Suprapubic skin (tissue), 4 donors: Measurements from ENCODE around the gene RABAC1.

Experiments used
- EP300 ChIP-seq: sonication (generic); formaldehyde crosslinking; IDR thresholded peaks from one replicate; pipeline ENCODE4 v1.6.1; 2017; ENCODE audit warnings: antibody characterized with exemption
- POLR2A ChIP-seq, 2 donors: fragments of 450-650 bp; IDR thresholded peaks; one replicate each; pipeline ENCODE4 v1.6.1; 2017; ENCODE audit warnings: antibody characterized with exemption in 2 of 2, mild to moderate bottlenecking in 2 of 2, moderate library complexity in 2 of 2
- POLR2AphosphoS5 ChIP-seq, 3 donors: sonication (generic); formaldehyde crosslinking; IDR thresholded peaks; one replicate each; pipeline ENCODE4 v1.6.1; 2017; ENCODE audit warnings: antibody characterized with exemption in 3 of 3
- TF ChIP-seq, protein P1 (sequence below), 2 donors: fragments of 200-600 bp in 1 of 2; fragments of 450-650 bp in 1 of 2; sonication (generic) in 1 of 2; IDR thresholded peaks; one replicate each; pipeline ENCODE4 v1.5.1; 2016 to 2019; ENCODE audit warnings: antibody characterized with exemption in 2 of 2, mild to moderate bottlenecking in 1 of 2, moderate library complexity in 1 of 2

DNA sequence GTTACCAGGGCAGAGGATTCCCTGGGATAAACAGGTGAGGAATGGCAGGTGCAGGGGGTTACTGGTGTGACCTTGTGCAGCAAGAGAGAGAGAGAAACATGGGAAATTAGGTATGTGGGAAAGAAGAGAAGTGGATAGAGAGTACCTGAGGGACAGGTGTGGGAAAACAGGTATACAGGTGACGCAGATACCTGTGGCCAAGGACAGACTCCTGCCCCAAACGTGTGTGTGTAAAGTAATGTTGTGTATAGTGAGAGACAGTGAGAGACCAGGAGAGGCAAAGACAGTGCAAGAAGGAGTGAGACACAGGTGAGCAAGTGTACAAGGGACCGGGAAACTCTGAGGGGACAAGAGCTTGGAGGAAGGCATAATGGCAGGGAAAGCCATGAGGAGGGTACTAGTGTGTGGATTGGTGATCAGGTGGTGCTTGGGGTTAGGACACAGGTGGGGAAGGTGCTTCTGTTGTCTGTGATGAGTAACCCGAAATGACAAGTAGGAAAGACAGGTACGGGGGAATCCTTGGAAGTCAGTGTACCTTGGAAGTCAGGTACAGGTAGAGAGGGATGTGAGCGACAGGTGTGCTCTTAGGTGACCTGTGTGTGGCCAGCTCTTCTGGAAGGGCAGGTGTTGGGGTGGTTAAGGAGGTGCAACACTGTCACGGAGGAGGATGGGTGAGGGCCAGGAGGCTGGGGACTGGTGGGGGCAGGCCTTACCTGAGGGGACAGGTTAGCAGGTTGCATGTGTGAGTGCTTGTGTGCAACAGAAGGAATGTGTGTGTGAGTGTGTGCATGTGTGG, 33.7 kb downstream of the RABAC1 start:
- TF ChIP-seq POLR2AphosphoS5 (IDR thresholded peaks at IDR 0.05) (no peak), POLR2A (IDR thresholded peaks at IDR 0.05) (no peak), EP300 (no peak)
- TF ChIP-seq, protein P1, sequence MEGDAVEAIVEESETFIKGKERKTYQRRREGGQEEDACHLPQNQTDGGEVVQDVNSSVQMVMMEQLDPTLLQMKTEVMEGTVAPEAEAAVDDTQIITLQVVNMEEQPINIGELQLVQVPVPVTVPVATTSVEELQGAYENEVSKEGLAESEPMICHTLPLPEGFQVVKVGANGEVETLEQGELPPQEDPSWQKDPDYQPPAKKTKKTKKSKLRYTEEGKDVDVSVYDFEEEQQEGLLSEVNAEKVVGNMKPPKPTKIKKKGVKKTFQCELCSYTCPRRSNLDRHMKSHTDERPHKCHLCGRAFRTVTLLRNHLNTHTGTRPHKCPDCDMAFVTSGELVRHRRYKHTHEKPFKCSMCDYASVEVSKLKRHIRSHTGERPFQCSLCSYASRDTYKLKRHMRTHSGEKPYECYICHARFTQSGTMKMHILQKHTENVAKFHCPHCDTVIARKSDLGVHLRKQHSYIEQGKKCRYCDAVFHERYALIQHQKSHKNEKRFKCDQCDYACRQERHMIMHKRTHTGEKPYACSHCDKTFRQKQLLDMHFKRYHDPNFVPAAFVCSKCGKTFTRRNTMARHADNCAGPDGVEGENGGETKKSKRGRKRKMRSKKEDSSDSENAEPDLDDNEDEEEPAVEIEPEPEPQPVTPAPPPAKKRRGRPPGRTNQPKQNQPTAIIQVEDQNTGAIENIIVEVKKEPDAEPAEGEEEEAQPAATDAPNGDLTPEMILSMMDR (IDR thresholded peaks at IDR 0.05), result no peak
